C4-2B (cell line): ENCODE results near the gene PACC1.

Experiments used
- H3K27ac ChIP-seq: fragments of 450-650 bp; 2 replicates; pipeline ENCODE4 v1.5.1; 2017
- CTCF ChIP-seq: fragments of 450-650 bp; conservative IDR thresholded peaks from 2 replicates; pipeline ENCODE4 v1.5.1; 2017; ENCODE audit warnings: mild to moderate bottlenecking
- ZFX ChIP-seq: fragments of 450-650 bp; IDR thresholded peaks from 2 replicates; pipeline ENCODE4 v1.6.1; 2017

PACC1 gene

GRCh38 chr1:212367474-212368072 is 47.1 kb downstream of the PACC1 start:
- TF ChIP-seq ZFX (no peak), CTCF (no peak)
- H3K27ac ChIP-seq = no peak overlapping the region

DNA sequence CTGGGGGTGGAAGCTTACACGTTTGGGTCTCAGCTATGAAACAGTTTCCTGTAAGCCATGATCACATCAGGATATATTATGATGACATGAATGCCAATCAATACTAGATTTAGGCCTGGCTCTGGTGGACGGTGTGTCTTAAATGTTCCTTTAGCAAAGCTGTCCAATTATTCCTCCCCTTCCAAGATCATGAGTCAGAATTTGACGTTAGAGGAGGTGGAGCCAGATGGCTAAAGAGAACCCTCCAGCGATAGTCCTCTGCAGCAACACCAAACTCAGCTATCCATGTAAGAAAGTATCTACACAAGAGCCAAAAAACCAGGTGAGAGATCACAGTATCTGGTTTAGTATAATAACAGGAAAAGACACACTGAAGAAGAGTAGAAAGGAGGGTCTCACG is 47.8 kb downstream of the PACC1 start:
- TF ChIP-seq CTCF (no peak), ZFX (no peak)
- no peak overlapping the region for H3K27ac ChIP-seq

- no peak for TF ChIP-seq ZFX
- TF ChIP-seq CTCF = no peak
- no peak overlapping the region for H3K27ac ChIP-seq
These were observed 49.7 kb downstream of the PACC1 start for GRCh38 chr1:212364985-212365384.

GRCh38 chr1:212359794-212360479 is 54.7 kb downstream of the PACC1 start:
- TF ChIP-seq CTCF (no peak), ZFX (no peak)

DNA sequence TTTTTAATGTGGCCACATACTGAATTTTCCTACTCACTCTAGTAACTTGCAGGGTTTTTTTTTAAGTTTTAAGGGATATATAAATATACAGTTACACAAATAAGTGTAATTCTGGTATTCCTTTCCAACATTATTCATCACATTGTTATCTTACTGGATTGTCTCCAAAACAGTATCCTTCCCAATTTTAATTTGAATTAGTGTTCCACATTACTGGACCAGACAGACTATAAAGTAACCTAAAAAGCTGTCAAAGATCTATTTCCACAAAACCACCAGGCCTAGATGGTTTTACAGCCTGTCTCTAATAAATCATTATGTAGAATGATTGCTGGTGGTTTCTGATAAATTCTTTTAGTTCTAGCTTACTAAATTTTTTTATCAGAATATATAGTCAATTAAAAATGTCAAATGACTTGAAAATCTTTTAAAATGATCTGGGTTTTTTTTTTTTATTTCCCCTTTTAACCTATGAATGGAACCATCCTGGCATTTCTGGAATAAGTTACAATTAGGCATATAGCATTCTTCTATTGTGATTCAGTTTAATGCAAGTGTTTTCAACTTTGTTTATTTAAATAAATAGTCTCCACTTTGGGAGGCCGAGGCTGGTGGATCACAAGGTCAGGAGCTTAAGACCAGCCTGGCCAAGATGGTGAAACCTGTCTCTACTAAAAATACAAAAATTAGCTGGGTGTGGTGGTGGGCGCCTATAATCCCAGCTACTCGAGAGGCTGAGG is 59.3 kb downstream of the PACC1 start:
- no peak for TF ChIP-seq ZFX
- TF ChIP-seq CTCF = no peak

More at GRCh38 chr1:212359794-212360479, 54.7 kb downstream of the PACC1 start:
- no peak overlapping the region for H3K27ac ChIP-seq

GRCh38 chr1:212354464-212354863 is 60.2 kb downstream of the PACC1 start:
- no peak for TF ChIP-seq CTCF
- TF ChIP-seq ZFX = no peak
- H3K27ac ChIP-seq = no peak overlapping the region

More for the DNA sequence above, 59.3 kb downstream of the PACC1 start:
- no peak overlapping the region for H3K27ac ChIP-seq

DNA sequence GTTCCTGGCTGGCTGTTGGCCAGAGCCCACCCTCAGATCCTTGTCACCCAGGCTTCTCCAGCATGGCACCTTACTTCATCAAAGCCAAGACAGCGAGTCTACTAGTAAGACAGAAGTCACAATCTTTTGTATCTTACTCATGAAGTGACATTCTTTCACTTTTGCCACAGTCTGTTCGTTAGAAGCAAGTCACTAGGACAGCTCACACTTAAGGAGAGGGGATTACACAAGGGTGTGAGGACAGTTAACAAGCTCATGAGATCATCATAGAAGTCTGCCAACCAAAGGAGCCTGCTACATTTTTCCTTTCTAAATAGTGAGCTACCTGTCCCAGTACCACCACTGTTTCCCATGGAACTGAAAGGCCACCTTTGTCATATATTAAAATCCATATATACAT is 61.5 kb downstream of the PACC1 start:
- TF ChIP-seq ZFX = no peak
- TF ChIP-seq CTCF = no peak
- H3K27ac ChIP-seq = no peak overlapping the region
